PFSK-1 (cell line): ENCODE results near the gene ABHD3.

Experiments
- FOXP2 ChIP-seq: optimal IDR thresholded peaks from 2 replicates; pipeline ENCODE3; 2011; ENCODE audit warnings: borderline replicate concordance, control low read depth, inconsistent platforms; ENCODE audit not compliant: insufficient read depth; ENCODE audit errors: extremely low read length, extremely low read depth
- POLR2AphosphoS5 ChIP-seq: IDR thresholded peaks from 2 replicates; pipeline ENCODE4 v1.6.1; 2012; ENCODE audit warnings: low read depth, mild to moderate bottlenecking, control low read depth, low read length, moderate library complexity
- REST ChIP-seq, 2 experiments: IDR thresholded peaks; 2 replicates each; pipeline versions ENCODE4 v1.6.1 to v1.8.0; 2011 to 2012; ENCODE audit warnings: low read depth in 2 of 2, low read length in 2 of 2, control low read depth in 1 of 2, inconsistent platforms in 1 of 2, mild to moderate bottlenecking in 1 of 2, moderate library complexity in 1 of 2; ENCODE audit not compliant: insufficient read depth in 1 of 2
- SIN3A ChIP-seq: IDR thresholded peaks from 2 replicates; pipeline ENCODE4 v1.6.1; 2012; ENCODE audit warnings: mild to moderate bottlenecking, low read length, moderate library complexity, borderline replicate concordance; ENCODE audit not compliant: insufficient read depth
- TAF1 ChIP-seq: IDR thresholded peaks from 2 replicates; pipeline ENCODE4 v1.6.1; 2012; ENCODE audit warnings: low read length, control low read depth, borderline replicate concordance; ENCODE audit not compliant: insufficient read depth

ABHD3 gene

DNA sequence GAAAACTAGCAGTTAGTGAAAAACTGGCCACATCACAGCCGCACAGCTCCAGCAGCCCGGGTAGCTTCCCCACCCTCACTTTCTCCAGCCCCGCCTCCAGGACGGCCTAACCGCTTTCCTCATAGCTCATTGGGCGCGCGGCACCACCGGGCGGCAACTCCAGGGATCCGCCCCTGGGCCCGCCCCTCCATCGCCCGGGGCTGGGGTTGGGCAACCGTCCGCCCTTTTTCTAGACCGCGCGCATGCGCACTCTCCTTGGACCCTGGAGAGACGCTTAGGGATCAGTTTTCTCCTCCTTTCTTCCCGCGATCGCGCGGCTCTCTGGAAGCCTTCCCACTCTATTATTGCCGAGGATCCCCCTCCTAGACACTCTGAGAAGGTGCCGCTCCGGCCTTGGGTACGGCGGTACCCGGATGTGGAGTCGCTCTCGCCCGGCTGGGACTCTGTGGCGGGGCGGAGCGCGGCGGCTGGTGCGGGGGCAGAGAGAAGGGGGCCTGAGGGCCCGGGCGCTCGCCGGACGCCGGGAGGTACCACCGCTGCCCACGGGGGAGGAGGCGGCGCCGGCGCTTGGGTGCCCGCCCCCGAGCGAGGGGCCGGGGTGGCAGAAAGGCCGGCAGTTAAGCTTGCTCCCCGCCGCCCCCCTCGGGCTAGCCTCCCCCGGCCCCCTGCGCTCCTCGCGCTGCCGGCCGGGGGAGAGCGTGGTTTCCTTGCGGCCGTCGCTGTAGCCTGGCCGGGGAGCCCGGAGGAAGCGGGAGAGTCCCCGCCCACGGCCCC lies 36.2 kb upstream of the ABHD3 start, which contains the start of gene MIB1:
MIB1 (plus strand) TSS at position 255 of the 774 bp plus-strand sequence. CDS start 792 bp downstream, outside the sequence.
- TF ChIP-seq REST (IDR thresholded peaks at IDR 0.05; ENCODE audit: insufficient read depth in 1 of 2, low read depth in 2 of 2, low read length in 2 of 2) (no peak), FOXP2 (peak; percentile 34), TAF1 (peak; percentile 64; the same call in 1 of the 2 replicates), POLR2AphosphoS5 (peak; percentile 85), SIN3A (peak; percentile 1; the same call in 1 of the 2 replicates)

DNA sequence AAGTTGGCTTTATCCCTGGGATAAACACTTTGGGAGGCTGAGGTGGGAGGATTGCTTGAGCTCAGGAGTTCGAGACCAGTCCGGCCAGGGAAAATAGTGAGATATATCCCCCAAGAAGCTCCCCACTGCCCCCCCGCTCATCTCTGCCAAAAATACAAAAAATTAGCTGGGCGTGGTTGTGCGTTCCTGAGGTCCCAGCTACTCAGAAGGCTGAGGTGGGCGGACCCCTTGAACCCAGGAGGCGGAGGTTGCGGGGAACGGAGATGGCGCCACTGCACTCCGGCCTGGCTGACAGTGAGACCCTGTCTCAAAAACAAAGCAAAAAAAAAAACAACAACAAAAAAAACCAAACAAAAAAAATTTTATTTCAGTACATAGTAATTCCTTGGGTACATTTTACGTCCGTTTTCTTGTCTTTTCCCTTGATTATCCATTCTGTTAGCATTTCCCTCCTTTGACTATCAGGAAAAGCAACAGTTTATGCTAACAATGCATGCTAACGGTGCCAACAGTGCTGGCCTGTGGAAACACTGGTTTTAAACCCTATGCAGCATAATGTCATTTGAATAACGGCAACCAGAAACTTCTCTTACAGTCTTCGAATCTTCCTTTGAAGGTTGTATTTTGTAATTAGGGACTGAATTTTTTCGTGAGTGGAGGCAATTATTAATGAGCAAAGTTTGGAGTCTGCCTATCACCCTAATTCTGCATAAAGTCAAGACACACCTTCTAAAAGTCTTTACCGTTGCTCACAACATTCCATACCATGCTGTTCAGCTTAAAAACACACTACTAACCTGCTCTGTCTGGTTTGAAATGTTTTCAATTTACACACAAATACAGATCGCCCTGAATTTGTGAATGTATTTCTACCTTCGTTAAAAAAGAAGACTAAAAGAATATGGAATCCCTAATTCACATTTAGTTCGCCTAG lies 35.3 kb upstream of the ABHD3 start:
- no peak for TF ChIP-seq FOXP2
- TF ChIP-seq TAF1, result no peak
- no peak for TF ChIP-seq REST (IDR thresholded peaks at IDR 0.05; ENCODE audit: insufficient read depth in 1 of 2, low read depth in 2 of 2, low read length in 2 of 2)
- TF ChIP-seq SIN3A, result no peak
- no peak for TF ChIP-seq POLR2AphosphoS5

- TF ChIP-seq TAF1 (no peak), SIN3A (no peak), REST (IDR thresholded peaks at IDR 0.05; ENCODE audit: insufficient read depth in 1 of 2, low read depth in 2 of 2, low read length in 2 of 2) (no peak), POLR2AphosphoS5 (no peak), FOXP2 (no peak)
These were observed 31.0 kb upstream of the ABHD3 start for GRCh38 chr18:21735452-21736015.

DNA sequence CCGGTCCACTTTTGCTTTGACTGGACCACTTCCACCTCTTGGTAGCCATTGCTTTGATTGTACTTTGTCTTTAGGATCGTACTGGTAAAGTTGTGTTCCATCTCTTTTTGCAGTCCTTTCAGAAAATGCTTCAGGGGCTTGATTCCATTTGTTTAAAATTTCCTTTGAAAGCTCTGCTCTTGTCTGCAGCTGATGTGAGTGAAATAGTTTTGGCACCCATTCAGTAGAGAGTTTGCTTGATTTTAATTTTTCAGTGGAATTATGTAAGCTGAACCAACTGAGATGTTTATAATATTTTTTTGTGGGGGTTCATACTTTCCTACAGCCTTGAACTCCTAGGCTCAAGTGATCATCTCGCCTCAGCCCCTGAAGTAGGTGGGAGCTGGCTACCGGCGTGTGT lies 28.4 kb upstream of the ABHD3 start:
- TF ChIP-seq POLR2AphosphoS5 (no peak), SIN3A (no peak), FOXP2 (no peak), REST (IDR thresholded peaks at IDR 0.05; ENCODE audit: insufficient read depth in 1 of 2, low read depth in 2 of 2, low read length in 2 of 2) (no peak), TAF1 (no peak)
